Inflammatory macrophage treated with lipopolysaccharide for 4 hours (primary cell): ENCODE measurements around the gene DCAF11.

Source experiments
- DNase-seq: peaks from one replicate; pipeline ENCODE4 v3.0.0-alpha.2; 2020

DCAF11 gene

DNA sequence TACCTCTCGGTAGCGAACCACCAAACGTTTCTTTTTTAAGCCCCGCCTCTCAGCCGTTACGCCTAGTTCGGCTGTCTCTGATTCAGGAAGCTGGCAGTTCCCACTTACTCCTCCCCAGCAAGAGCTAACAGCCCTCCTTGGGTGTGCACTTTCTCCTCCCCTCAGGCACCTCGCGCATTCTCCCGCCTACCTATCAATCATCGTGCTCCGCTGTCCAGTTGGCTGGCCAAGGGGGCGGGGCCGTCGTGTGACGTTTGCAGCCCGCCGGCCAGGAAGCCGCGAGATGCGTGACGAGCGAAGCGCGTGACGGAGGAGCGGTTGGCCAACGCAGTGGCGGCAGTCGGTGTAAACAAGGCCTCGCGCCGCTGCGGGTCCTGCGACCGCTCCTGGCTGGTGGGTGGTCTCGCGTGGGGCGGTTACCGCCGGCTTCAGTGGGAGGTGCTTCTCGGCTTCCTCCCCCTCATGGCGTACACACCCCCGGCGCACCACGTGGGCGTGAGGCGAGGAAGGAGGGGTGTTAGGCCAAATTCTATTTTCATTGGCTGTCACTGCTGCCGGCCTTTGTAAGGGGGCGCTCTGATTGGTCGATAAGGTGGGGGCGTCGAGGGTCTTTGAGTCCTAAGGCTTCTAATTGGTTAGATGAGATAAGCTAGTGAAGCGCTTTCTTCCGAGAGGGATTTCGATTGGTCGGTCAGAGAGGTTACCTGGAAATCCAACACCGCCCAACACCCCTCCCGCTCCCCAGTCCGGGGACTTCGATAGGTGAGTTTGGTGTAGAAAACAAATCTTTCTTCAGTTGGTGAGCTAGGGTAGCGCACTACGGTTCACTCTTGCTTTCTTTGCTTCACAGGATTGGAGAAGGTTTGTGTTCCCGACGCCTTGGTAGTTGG lies at the start of gene DCAF11, which contains the start of gene NRL:
TSS of gene DCAF11 (plus strand) at position 246 of the 890 bp plus-strand sequence. CDS start 818 bp downstream, outside the sequence.
TSS of gene NRL (minus strand) at position 418 of the 890 bp plus-strand sequence. CDS start 32,101 bp downstream, outside the sequence.
- DNase-seq, result peak; percentile 100

DNA sequence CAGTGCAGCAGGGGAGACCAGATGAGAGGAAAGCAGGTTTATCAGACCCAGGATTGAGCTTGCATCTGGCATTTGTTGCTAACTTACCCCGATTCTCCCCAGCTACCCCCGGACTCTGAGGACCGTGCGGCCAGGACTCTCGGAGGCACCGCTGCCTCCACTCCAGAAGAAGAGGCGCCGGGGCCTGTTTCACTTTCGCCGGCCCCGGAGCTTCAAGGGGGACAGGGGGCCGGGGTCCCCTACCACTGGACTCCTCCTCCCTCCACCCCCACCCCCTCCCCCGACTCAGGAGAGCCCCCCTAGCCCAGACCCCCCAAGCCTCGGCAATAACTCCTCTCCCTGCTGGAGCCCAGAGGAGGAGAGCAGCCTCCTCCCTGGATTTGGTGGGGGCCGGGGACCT lies 49.7 kb upstream of the DCAF11 start:
- DNase-seq, result no peak

DNA sequence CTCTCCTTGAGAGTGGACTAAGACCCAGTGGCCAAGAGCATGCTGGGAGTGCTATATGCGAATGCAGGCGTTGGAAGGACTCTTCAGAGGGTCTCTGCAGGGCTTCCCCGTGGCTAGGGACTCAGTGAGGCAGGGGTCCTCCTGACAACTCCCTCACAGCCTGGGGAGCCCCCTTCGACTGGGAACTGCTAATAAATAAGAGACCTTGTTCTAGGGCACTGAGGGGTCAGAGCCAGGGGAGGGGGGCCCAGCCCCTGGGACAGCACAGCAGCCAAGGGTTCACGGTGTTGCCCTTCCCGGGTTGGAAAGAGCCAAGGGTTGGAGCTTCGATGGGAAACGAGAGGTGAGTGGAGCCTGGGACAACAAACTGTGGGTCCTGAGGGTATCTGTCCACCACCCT lies 49.2 kb upstream of the DCAF11 start:
- no peak for DNase-seq

GRCh38 chr14:24066496-24067132 lies 48.0 kb upstream of the DCAF11 start:
- DNase-seq, result no peak

DNA sequence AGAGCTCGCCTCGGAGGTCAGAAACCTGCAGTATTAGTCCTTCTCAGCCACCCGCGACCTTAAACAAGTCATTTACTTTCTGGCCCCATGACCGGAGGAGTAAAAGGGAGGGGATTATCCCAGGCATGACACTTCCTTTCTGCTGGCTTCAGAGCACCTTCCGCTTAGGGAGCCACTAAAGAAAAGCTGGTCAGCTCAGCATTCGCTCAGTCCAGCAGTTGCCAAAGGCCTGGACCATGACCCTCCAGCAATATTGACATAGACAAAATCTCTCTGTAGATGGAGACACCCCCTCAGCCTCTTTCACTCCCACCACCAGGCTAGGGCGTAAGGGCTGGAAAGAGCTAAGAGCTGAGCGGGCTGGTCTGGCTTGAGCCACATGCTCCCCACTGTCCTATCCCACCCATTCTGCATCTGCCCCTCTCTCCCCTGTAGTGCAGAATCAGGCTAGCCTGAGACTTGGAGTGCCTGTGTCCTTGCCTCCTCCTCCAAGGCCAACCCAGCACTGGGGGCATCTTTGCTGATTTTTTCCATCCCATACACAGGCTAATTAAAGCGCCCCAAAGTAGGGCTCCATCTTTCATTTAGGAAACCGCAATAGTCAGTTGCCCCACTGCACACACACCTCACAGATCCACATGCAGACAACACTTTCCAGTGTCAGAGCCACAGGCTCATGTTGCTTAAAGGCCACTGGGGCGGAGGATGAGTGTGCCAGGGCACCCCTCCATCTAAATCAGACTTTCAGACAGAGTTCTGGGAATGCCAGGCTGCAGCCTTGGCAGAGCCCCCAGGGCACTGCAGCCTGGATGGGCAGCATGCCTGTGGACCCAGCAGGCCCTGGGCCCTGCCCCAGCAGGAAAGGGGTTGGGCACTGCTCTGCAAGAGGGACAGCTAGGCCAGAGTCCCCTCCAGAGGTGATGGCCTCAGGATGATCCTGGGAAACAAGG lies 47.2 kb upstream of the DCAF11 start:
- DNase-seq, result no peak

- DNase-seq, result no peak
These were observed 45.7 kb upstream of the DCAF11 start for GRCh38 chr14:24068711-24069410.

- DNase-seq, result no peak
These were observed 45.2 kb upstream of the DCAF11 start for GRCh38 chr14:24069411-24069735.

GRCh38 chr14:24070285-24071143 lies 44.1 kb upstream of the DCAF11 start:
- no peak for DNase-seq

GRCh38 chr14:24071144-24071697 lies 43.4 kb upstream of the DCAF11 start, which contains the start of gene CPNE6:
TSS of gene CPNE6 (plus strand) at chr14:24071562. CDS start at chr14:24072937, 1,375 bp downstream.
- peak; percentile 19 for DNase-seq

- no peak for DNase-seq
These were observed 42.6 kb upstream of the DCAF11 start for GRCh38 chr14:24071836-24072430.

DNA sequence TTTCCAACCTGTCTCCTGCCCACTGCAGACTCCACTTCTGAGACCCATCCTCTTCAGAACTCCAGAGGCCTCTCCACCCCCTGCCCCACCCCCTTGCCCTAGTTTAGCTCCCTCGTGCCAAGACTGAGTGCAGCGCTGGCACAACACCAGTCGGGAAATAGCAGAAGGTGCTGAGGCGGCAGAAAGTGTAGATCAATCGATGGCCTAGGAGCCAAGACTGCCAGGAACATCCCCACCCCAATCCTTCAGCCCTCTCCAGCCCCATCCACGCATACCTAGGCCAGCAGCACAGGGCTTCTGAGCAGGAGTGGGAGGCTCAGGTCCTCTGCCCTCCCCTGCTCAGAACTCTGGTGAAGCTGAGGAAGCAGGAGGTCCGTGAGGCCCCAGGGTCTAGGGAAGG lies 42.1 kb upstream of the DCAF11 start:
- no peak for DNase-seq

- DNase-seq, result no peak
These were observed 41.4 kb upstream of the DCAF11 start for GRCh38 chr14:24072881-24073877.

DNA sequence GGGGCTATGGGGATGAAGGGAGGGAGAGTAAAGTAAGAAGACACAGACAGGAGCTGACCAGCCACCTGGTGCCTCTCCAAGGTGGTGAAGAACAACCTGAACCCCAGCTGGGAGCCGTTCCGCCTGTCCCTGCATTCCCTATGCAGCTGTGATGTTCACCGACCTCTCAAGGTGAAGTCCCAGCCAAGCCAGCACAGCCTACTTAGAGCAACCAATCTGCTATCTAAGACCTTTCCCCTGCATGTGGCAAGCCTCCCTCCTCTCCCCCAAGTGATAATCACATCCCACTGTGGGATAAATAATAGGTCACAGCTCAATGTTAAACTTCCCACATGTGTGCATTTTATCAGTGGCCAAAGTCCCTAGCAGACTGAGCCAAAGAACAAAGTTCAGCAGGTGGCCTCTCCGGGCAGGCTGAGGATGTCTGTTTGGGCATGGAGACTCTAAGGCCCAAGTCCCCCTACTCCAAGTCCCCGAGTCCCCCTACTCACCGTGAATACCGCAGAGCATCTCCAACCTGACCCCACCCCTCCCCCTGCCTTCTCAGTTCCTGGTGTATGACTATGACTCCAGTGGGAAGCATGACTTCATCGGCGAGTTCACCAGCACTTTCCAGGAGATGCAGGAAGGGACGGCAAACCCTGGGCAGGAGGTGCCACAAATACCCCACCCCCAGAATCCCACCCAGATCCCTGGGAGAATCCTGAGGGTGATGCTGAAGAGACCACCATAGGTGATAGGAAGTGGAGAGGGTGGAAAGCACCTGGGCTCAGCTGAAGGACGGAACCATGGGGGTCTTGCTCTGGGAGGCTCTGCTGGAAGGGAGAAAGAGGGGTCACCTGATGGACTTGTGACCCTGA lies 39.7 kb upstream of the DCAF11 start:
- no peak for DNase-seq

- no peak for DNase-seq
These were observed 38.9 kb upstream of the DCAF11 start for GRCh38 chr14:24075485-24076301.

GRCh38 chr14:24076302-24076601 lies 38.3 kb upstream of the DCAF11 start:
- DNase-seq, result no peak

GRCh38 chr14:24077086-24077485 lies 37.5 kb upstream of the DCAF11 start:
- no peak for DNase-seq

GRCh38 chr14:24078146-24078545 lies 36.4 kb upstream of the DCAF11 start:
- DNase-seq, result no peak
